GM23338 (cell line): ENCODE data around the gene PASK. TPM values are rescaled to one million over a fixed set of nuclear protein-coding genes. Genes with fewer than 3 reads are reported as not detected.

ENCODE experiments used
- EZH2phosphoT487 ChIP-seq: fragments of 200-600 bp; sonication (generic); IDR thresholded peaks from one replicate; pipeline ENCODE4 v1.8.1; 2018; ENCODE audit warnings: antibody characterized with exemption; ENCODE audit not compliant: unreplicated experiment
- NANOG ChIP-seq: IDR thresholded peaks from 2 replicates; pipeline ENCODE4 v1.6.1; 2016; ENCODE audit warnings: antibody characterized with exemption, borderline replicate concordance
- STAT1 ChIP-seq: IDR thresholded peaks from one replicate; pipeline ENCODE4 v1.6.1; 2016; ENCODE audit warnings: antibody characterized with exemption; ENCODE audit not compliant: unreplicated experiment
- ZNF331 ChIP-seq: fragments of 250-450 bp; sonication (Bioruptor Pico); IDR thresholded peaks from 2 replicates; pipeline ENCODE4 v1.5.0; 2020; ENCODE audit warnings: low read depth, mild to moderate bottlenecking, moderate library complexity
- ZNF462 ChIP-seq: fragments of 250-450 bp; sonication (Bioruptor Pico); IDR thresholded peaks from 2 replicates; pipeline ENCODE4 v1.5.0; 2020; ENCODE audit warnings: mild to moderate bottlenecking, moderate library complexity
- polyA plus RNA-seq: library from polyadenylated mRNA; unstranded; fragments of >200 nt; fragmentation: Nextera tagmentation; extraction: Ambion mirVana; gene quantifications from 2 replicates; pipeline ENCODE4 v1.2.1, GENCODE V29; 2016
- total RNA-seq: library from RNA; depleted of rRNA; stranded (reverse); fragments of >200 nt; shearing (Covaris generic); gene quantifications from 2 replicates; pipeline ENCODE4 v1.2.3, GENCODE V29; 2014
- TF ChIP-seq, protein P1 (sequence below): IDR thresholded peaks from 2 replicates; pipeline ENCODE4 v1.6.1; 2016; ENCODE audit warnings: antibody characterized with exemption
- TF ChIP-seq, protein P2 (sequence below), 2 experiments: fragments of 200-600 bp in 1 of 2; sonication (generic) in 1 of 2; conservative IDR thresholded peaks; 2 replicates each; pipeline versions ENCODE4 v1.5.1 to v1.6.1; 2016 to 2017; ENCODE audit warnings: antibody characterized with exemption in 2 of 2, low read depth in 2 of 2, mild to moderate bottlenecking in 2 of 2, moderate library complexity in 1 of 2

PASK gene
- total and polyA plus RNA-seq, 2 experiments from 2014 or later, result 12.5 to 38.4 TPM

DNA sequence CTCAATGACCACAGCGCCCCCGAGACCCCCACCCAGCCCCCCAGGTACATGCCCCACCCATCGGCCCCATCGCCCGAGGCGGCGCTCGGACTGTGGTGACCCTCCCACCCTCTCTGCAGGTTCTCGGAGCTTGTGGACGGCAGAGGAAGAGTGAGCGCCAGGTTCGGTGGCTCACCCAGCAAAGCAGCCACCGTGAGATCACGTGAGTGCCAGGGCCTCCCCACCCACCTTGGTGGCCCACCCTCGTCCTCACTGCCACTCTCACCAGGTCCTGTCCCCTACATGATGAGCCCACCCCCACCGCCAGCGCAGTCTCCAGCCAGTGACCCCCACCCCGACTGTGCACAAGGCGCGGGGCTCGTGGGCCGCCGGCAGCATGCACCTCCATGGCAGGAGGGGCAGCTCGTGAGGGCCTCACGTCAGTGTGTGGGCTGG is 77.6 kb downstream of the PASK start (continued):
- TF ChIP-seq ZNF462 (CRISPR knock-in tag) (no peak), NANOG (no peak), EZH2phosphoT487 (no peak), ZNF331 (CRISPR knock-in tag) (no peak), STAT1 (no peak)
- TF ChIP-seq, protein P1, sequence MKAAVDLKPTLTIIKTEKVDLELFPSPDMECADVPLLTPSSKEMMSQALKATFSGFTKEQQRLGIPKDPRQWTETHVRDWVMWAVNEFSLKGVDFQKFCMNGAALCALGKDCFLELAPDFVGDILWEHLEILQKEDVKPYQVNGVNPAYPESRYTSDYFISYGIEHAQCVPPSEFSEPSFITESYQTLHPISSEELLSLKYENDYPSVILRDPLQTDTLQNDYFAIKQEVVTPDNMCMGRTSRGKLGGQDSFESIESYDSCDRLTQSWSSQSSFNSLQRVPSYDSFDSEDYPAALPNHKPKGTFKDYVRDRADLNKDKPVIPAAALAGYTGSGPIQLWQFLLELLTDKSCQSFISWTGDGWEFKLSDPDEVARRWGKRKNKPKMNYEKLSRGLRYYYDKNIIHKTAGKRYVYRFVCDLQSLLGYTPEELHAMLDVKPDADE, result no peak
- TF ChIP-seq, protein P2, sequence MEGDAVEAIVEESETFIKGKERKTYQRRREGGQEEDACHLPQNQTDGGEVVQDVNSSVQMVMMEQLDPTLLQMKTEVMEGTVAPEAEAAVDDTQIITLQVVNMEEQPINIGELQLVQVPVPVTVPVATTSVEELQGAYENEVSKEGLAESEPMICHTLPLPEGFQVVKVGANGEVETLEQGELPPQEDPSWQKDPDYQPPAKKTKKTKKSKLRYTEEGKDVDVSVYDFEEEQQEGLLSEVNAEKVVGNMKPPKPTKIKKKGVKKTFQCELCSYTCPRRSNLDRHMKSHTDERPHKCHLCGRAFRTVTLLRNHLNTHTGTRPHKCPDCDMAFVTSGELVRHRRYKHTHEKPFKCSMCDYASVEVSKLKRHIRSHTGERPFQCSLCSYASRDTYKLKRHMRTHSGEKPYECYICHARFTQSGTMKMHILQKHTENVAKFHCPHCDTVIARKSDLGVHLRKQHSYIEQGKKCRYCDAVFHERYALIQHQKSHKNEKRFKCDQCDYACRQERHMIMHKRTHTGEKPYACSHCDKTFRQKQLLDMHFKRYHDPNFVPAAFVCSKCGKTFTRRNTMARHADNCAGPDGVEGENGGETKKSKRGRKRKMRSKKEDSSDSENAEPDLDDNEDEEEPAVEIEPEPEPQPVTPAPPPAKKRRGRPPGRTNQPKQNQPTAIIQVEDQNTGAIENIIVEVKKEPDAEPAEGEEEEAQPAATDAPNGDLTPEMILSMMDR (conservative IDR thresholded peaks at IDR 0.05; ENCODE audit: low read depth in 2 of 2), result no peak
